Epithelial cell of esophagus (primary cell): ENCODE data around the gene B4GALNT3.

Source experiments
- DNase-seq: peaks from one replicate; pipeline ENCODE4 v3.0.0; 2010; ENCODE audit warnings: low read depth
- H3K4me3 ChIP-seq: 2 replicates; pipeline ENCODE4 v1.5.1; 2011; ENCODE audit warnings: mild to moderate bottlenecking, low read length, control low read depth
- TF ChIP-seq, protein P1 (sequence below): IDR thresholded peaks from 2 replicates; pipeline ENCODE4 v1.5.1; 2011; ENCODE audit warnings: low read depth, mild to moderate bottlenecking, low read length, control low read depth, inconsistent platforms; ENCODE audit not compliant: insufficient read depth; ENCODE audit errors: missing control alignments

B4GALNT3 gene

DNA sequence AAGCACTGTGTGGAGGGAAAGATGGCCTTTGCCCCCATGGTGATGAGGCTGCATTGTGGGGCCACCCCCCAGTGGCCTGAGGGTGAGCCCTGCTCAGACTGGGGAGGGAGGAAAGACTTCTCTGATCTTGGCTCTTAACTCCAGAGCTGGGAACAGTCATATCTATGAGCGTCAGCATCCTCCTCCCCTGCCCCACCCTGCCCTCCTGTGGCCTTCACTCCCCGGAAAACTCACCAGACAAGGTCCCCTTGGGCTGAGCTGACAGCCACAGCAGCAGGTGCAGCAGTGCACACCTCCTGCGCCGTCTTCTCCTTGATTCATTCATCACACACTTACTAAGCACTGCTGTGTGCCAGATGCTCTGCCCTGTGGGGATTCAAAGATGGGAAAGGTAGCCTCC is 98.8 kb downstream of the B4GALNT3 start:
- TF ChIP-seq, protein P1, sequence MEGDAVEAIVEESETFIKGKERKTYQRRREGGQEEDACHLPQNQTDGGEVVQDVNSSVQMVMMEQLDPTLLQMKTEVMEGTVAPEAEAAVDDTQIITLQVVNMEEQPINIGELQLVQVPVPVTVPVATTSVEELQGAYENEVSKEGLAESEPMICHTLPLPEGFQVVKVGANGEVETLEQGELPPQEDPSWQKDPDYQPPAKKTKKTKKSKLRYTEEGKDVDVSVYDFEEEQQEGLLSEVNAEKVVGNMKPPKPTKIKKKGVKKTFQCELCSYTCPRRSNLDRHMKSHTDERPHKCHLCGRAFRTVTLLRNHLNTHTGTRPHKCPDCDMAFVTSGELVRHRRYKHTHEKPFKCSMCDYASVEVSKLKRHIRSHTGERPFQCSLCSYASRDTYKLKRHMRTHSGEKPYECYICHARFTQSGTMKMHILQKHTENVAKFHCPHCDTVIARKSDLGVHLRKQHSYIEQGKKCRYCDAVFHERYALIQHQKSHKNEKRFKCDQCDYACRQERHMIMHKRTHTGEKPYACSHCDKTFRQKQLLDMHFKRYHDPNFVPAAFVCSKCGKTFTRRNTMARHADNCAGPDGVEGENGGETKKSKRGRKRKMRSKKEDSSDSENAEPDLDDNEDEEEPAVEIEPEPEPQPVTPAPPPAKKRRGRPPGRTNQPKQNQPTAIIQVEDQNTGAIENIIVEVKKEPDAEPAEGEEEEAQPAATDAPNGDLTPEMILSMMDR, result no peak
- DNase-seq, result peak; percentile 8
- H3K4me3 ChIP-seq, result no peak overlapping the region

GRCh38 chr12:559208-559905 is 99.6 kb downstream of the B4GALNT3 start:
- no peak for DNase-seq
- H3K4me3 ChIP-seq, result no peak overlapping the region
- TF ChIP-seq, protein P1, result no peak

DNA sequence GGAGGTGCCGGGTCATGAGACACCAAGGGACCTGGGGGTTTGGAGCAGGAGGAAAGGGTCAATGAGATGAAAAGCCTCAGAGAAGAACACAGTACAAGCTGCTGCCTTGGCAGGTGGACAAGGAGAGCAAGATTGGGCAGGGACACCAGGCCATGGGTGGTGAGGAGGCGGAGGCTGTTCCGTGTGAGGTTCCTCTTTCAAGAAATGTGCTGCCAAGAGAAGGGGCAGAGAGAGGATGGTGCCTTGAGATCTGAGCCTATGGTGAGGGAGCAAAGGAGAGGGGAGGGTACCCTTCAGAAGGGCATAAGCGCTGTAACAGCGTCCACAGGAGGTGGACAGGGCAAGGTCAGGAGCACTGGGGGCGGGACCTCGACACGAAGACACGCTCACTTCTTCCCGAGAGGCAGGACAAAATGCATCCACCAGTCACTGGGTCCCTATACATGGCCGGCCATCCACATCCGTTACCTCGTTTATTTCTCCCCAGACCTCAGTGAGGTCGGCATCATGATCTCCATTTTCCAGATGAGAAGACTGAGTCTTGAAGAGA is 100.2 kb downstream of the B4GALNT3 start:
- no peak for DNase-seq
- TF ChIP-seq, protein P1, result no peak
- H3K4me3 ChIP-seq, result no peak overlapping the region

- no peak overlapping the region for H3K4me3 ChIP-seq
- no peak for DNase-seq
- TF ChIP-seq, protein P1, result no peak
These were observed 101.1 kb downstream of the B4GALNT3 start for GRCh38 chr12:560691-561390.

DNA sequence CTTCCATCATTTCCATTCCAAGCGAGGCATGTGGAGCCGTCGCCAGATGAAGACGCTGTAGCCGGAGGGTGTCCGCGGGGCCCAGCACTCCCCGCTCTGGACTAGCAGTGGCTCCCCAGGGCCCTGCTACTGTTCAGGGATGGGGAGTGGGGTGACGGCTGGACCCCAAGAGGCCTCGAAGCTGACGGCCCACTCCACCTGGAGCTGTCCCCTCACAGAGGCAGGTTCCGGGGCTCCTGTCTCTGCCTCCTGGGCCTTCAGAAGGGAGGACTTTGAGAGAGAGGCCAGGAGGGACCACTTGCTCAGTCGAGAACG is 101.6 kb downstream of the B4GALNT3 start:
- no peak for DNase-seq
- TF ChIP-seq, protein P1, result no peak

GRCh38 chr12:561908-562593 is 102.3 kb downstream of the B4GALNT3 start:
- TF ChIP-seq, protein P1, result no peak
- no peak for DNase-seq
- H3K4me3 ChIP-seq, result no peak overlapping the region

More for the DNA sequence above, 101.6 kb downstream of the B4GALNT3 start:
- no peak overlapping the region for H3K4me3 ChIP-seq
